ENCODE data around the gene ADAMTS4.
A peak's percentile ranks its signal among the peaks of the same experiment; 100 is the strongest.

Gene ADAMTS4

DNA sequence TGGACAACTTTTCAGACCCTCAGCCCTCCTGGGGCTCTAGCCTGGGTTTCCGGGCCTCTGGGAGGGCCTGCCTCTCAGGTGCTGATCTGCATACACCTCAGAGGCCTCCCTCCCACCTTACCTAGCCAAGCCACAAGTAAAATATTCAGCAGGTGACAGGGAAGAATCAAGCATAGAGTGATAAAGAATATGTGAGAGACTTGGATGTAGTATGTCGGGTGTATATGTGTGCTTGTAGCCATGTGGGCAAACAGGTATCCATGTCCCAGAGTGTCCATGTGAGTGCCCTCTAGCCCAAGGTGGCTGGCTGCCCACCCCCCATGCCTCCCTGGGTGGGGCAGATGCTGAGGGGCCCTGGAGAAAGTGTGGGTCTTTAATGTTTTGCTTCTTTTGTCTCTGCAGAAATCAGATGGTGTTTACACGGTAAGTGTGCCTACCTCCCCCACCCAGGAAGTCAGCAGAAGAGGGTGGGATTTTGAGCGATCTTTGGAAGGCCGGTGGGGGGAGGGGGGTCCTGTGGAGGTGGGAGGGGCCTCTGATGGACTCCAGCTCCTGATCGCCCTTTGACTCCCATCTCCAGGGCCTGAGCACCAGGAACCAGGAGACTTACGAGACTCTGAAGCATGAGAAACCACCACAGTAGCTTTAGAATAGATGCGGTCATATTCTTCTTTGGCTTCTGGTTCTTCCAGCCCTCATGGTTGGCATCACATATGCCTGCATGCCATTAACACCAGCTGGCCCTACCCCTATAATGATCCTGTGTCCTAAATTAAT is 19.6 kb upstream of the ADAMTS4 start:
- Histone ChIP-seq H2AFZ (ENCODE audit: low read depth) (no peak overlapping the region), H3K36me3 (ENCODE audit: insufficient read depth) (peaks cover 6% of the 10 kb centered on the region; the same call in 1 of the 2 replicates), H4K20me1 (ENCODE audit: insufficient read depth) (no peaks in the 10 kb centered on the region), H3K4me3 (IDR thresholded peaks at IDR 0.05; ENCODE audit: insufficient read depth, low read depth, low read length) (no peak overlapping the region), H3K27me3 (ENCODE audit: insufficient read depth, low read depth) (no peaks in the 10 kb centered on the region), H3K9ac (no peak overlapping the region), H3K4me2 (no peak overlapping the region), H3K4me1 (ENCODE audit: low read depth, poor library complexity, severe bottlenecking) (peaks cover 21% of the 10 kb centered on the region), H3K27ac (no peak overlapping the region), H3K79me2 (ENCODE audit: insufficient read depth, low read depth) (no peaks in the 10 kb centered on the region)
- no peak for TF ChIP-seq CTCF (conservative IDR thresholded peaks at IDR 0.05; ENCODE audit: low read depth, low read length)

- Histone ChIP-seq H3K4me3 (IDR thresholded peaks at IDR 0.05; ENCODE audit: insufficient read depth, low read depth, low read length) (no peak overlapping the region), H3K79me2 (ENCODE audit: insufficient read depth, low read depth) (no peaks in the 10 kb centered on the region), H3K4me1 (ENCODE audit: low read depth, poor library complexity, severe bottlenecking) (peaks cover 21% of the 10 kb centered on the region), H3K4me2 (peak overlapping the region; percentile 34; the same call in 1 of the 2 replicates), H3K27me3 (ENCODE audit: insufficient read depth, low read depth) (no peaks in the 10 kb centered on the region), H3K9ac (no peak overlapping the region), H4K20me1 (ENCODE audit: insufficient read depth) (no peaks in the 10 kb centered on the region), H3K27ac (no peak overlapping the region), H3K36me3 (ENCODE audit: insufficient read depth) (peaks cover 12% of the 10 kb centered on the region; the same call in 1 of the 2 replicates), H2AFZ (ENCODE audit: low read depth) (no peak overlapping the region)
- TF ChIP-seq CTCF (conservative IDR thresholded peaks at IDR 0.05; ENCODE audit: low read depth, low read length) = no peak
These were observed 19.0 kb upstream of the ADAMTS4 start for GRCh38 chr1:161217831-161218230.

DNA sequence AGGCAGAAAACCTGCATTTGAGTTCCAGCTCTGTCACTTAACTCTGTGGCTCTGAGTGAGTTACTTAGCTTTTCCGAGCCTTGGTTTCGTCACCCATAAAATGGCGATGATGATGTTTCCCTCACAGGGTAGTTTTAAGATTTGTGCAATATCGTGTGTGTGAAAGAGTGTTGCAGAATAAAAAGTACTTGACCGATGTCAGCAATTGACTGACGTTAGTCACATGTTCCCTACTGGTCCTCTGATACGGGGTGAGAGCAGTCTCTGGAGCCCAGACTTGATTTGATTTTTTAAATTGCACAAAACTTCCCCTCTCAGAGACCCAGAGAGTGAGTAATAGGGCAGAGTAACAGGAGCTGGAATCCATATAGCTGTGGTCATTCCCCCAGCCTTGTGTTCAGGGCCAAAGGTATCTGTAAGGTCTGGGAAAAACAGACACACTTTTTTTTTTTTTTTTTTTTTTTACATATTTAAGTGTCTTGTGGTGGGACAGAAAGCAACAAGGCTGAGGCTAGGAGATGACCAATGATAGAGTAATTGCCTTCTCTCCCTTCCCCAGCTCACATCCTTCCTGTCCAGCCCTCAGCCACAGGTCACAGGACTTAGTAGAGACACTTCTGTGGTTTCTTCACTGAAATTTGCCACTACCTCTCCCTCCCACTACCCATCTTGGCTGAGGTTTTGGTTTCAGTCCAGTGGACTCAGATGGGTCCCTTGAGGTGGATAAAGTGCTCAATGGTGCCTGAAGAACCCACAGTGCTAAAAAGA is 18.3 kb upstream of the ADAMTS4 start:
- Histone ChIP-seq H3K4me1 (ENCODE audit: low read depth, poor library complexity, severe bottlenecking) (peaks cover 21% of the 10 kb centered on the region), H3K27me3 (ENCODE audit: insufficient read depth, low read depth) (no peaks in the 10 kb centered on the region), H2AFZ (ENCODE audit: low read depth) (no peak overlapping the region), H3K79me2 (ENCODE audit: insufficient read depth, low read depth) (no peaks in the 10 kb centered on the region), H3K36me3 (ENCODE audit: insufficient read depth) (peaks cover 12% of the 10 kb centered on the region; the same call in 1 of the 2 replicates), H3K9ac (no peak overlapping the region), H3K4me3 (IDR thresholded peaks at IDR 0.05; ENCODE audit: insufficient read depth, low read depth, low read length) (no peak overlapping the region), H3K27ac (no peak overlapping the region), H3K4me2 (peak overlapping the region; percentile 34), H4K20me1 (ENCODE audit: insufficient read depth) (no peaks in the 10 kb centered on the region)
- no peak for TF ChIP-seq CTCF (conservative IDR thresholded peaks at IDR 0.05; ENCODE audit: low read depth, low read length)

- no peak within 1 kb of the TSS for H2AFZ ChIP-seq (ENCODE audit: low read depth)
- no peaks in the 10 kb centered on the region for H3K27me3 ChIP-seq (ENCODE audit: insufficient read depth, low read depth)
- H3K79me2 ChIP-seq (ENCODE audit: insufficient read depth, low read depth) = no peaks in the 10 kb centered on the region
- H4K20me1 ChIP-seq (ENCODE audit: insufficient read depth) = no peaks in the 10 kb centered on the region
- TF ChIP-seq CTCF (conservative IDR thresholded peaks at IDR 0.05; ENCODE audit: low read depth, low read length) = no peak
- H3K27ac ChIP-seq = no peak within 1 kb of the TSS
- peaks cover 12% of the 10 kb centered on the region; the same call in 1 of the 2 replicates for H3K36me3 ChIP-seq (ENCODE audit: insufficient read depth)
- H3K4me2 ChIP-seq = no peak within 1 kb of the TSS
- no peak within 1 kb of the TSS for H3K9ac ChIP-seq
- peaks cover 22% of the 10 kb centered on the region for H3K4me1 ChIP-seq (ENCODE audit: low read depth, poor library complexity, severe bottlenecking)
- H3K4me3 ChIP-seq (IDR thresholded peaks at IDR 0.05; ENCODE audit: insufficient read depth, low read depth, low read length) = no peak within 1 kb of the TSS
These were observed 16.2 kb upstream of the ADAMTS4 start, which contains the start of gene FCER1G for GRCh38 chr1:161215076-161215475. FCER1G (plus strand) TSS chr1:161215295; CDS start chr1:161215322, 27 bp downstream.

Measured in KMS-11 (cell line).